ENCODE results near the gene IL17REL.

GRCh38 chr22:49958931-49959781 is 53.4 kb downstream of the IL17REL start:
- TF ChIP-seq CTCF (IDR thresholded peaks at IDR 0.05 in 2 of 3, conservative IDR thresholded peaks at IDR 0.05 in 1 of 3; ENCODE audit: control insufficient read depth in 2 of 3, extremely low read depth in 1 of 3, insufficient read depth in 1 of 3, low read depth in 3 of 3, low read length in 3 of 3) (no peak), YY1 (IDR thresholded peaks at IDR 0.05; ENCODE audit: low read depth, low read length) (no peak), POLR2AphosphoS2 (IDR thresholded peaks at IDR 0.05; ENCODE audit: low read depth, low read length) (no peak), POLR2A (IDR thresholded peaks at IDR 0.05; ENCODE audit: low read depth, low read length) (no peak), FOXK2 (IDR thresholded peaks at IDR 0.05) (no peak), EZH2 (IDR thresholded peaks at IDR 0.05; ENCODE audit: borderline replicate concordance, control insufficient read depth, low read depth, low read length) (no peak), ZNF274 (IDR thresholded peaks at IDR 0.05; ENCODE audit: insufficient read depth, insufficient read length) (no peak)
